GM18519 (cell line): Measurements from ENCODE around the gene PRR11.
"Not testable (repeated sequence)": the region's sequence is repeated elsewhere in the genome, so short reads cannot be mapped to it uniquely, and the experiment has no call there.

Experiments used
- ATAC-seq: cut with Tn5 transposase; IDR thresholded peaks from one replicate; pipeline ENCODE4 v1.9.1; 2021; ENCODE audit warnings: mild to moderate bottlenecking, moderate library complexity; ENCODE audit not compliant: unreplicated experiment, low FRiP score

The PRR11 gene

DNA sequence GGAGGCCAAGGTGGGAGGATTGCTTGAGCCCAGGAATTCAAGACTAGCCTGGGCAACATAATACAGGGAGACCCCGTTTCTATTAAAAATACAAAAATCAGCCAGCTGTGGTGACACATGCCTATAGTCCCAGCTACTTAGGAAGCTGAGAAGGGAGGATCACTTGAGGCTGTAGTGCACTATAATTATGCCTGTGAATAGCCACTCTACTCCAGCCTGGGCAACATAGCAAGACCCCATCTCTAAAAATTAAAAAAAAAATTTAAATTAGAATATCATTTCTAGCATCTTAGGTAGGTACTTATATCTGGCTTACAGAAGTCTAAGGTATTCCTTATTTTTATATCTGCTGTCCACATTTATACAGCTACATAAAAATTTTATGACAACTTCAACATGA, 46.8 kb downstream of the PRR11 start:
- no peak for ATAC-seq

GRCh38 chr17:59219370-59219769, 63.8 kb downstream of the PRR11 start:
- no peak for ATAC-seq

- no peak for ATAC-seq
These were observed 64.4 kb downstream of the PRR11 start for GRCh38 chr17:59219992-59220327.

GRCh38 chr17:59220328-59221158, 65.0 kb downstream of the PRR11 start, which contains the start of gene GDPD1:
TSS of gene GDPD1 (plus strand) at chr17:59220511. CDS start at chr17:59220610, 99 bp downstream.
- peak; percentile 92 for ATAC-seq

- ATAC-seq, result no peak
These were observed 65.8 kb downstream of the PRR11 start for GRCh38 chr17:59221159-59221847.

DNA sequence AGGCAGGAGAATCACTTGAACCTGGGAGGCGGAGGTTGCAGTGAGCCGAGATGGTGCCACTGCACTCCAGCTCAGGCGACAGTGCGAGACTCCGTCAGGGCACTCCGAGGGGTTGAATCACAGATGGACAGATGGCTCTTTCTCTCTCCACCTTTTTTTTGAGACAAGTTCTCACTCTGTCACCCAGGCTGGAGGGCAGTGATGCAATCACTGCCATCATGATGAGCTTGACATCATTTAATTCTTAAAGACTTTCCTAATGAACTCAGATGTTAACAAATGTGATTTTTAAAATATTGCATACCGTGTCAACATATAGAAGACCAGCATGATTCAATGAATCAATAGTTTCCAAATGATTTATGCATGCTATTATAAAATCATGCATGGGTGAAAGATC, 68.3 kb downstream of the PRR11 start:
- no peak for ATAC-seq

- ATAC-seq, result not testable (repeated sequence)
These were observed 73.0 kb downstream of the PRR11 start for GRCh38 chr17:59228588-59228987.

GRCh38 chr17:59230764-59231163, 75.2 kb downstream of the PRR11 start:
- no peak for ATAC-seq

DNA sequence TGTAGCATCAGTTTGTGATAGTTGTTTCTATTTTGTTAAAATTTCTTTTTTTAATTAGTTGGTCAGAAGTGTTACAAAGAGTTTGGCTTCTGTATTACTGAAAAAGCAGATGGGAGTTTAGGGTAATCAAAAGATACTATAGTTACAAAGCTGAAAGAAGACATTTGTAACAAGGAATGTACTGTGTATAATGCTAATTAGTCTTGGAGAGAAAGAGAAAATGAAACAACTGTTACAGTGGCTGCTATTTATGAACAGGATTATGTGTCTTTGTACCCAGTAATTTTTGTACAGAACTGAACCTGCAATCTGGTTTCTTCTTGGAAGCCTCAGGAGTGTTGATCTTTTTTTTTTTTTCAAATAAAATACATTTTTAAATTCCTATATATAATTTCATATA, 79.1 kb downstream of the PRR11 start:
- ATAC-seq, result no peak

- no peak for ATAC-seq
These were observed 83.4 kb downstream of the PRR11 start for GRCh38 chr17:59238906-59239305.

- no peak for ATAC-seq
These were observed 88.5 kb downstream of the PRR11 start for GRCh38 chr17:59244081-59244480.
